Breast epithelium (tissue), 3 donors: Measurements from ENCODE around the gene DNHD1.

Source experiments
- POLR2A ChIP-seq: fragments of 450-650 bp; IDR thresholded peaks from one replicate; pipeline ENCODE4 v1.6.1; 2016; ENCODE audit warnings: antibody characterized with exemption, mild to moderate bottlenecking, moderate library complexity
- POLR2AphosphoS5 ChIP-seq, 3 donors: sonication (generic); formaldehyde crosslinking; IDR thresholded peaks; one replicate each; pipeline ENCODE4 v1.6.1; 2017; ENCODE audit warnings: antibody characterized with exemption in 3 of 3
- TF ChIP-seq, protein P1 (sequence below), 3 donors: fragments of 450-650 bp; IDR thresholded peaks; one replicate each; pipeline ENCODE4 v1.5.1; 2016 to 2017; ENCODE audit warnings: antibody characterized with exemption in 3 of 3, mild to moderate bottlenecking in 3 of 3, moderate library complexity in 3 of 3

- TF ChIP-seq POLR2A: no peak
- TF ChIP-seq, protein P1, sequence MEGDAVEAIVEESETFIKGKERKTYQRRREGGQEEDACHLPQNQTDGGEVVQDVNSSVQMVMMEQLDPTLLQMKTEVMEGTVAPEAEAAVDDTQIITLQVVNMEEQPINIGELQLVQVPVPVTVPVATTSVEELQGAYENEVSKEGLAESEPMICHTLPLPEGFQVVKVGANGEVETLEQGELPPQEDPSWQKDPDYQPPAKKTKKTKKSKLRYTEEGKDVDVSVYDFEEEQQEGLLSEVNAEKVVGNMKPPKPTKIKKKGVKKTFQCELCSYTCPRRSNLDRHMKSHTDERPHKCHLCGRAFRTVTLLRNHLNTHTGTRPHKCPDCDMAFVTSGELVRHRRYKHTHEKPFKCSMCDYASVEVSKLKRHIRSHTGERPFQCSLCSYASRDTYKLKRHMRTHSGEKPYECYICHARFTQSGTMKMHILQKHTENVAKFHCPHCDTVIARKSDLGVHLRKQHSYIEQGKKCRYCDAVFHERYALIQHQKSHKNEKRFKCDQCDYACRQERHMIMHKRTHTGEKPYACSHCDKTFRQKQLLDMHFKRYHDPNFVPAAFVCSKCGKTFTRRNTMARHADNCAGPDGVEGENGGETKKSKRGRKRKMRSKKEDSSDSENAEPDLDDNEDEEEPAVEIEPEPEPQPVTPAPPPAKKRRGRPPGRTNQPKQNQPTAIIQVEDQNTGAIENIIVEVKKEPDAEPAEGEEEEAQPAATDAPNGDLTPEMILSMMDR (IDR thresholded peaks at IDR 0.05): no peak
- no peak for TF ChIP-seq POLR2AphosphoS5 (IDR thresholded peaks at IDR 0.05)
Measured at GRCh38 chr11:6481924-6482275, 15.2 kb upstream of the DNHD1 start.
